NCI-H1048 (cell line): ENCODE results near the gene RAD51B.
"Not testable (repeated sequence)": the region's sequence is repeated elsewhere in the genome, so short reads cannot be mapped to it uniquely, and the experiment has no call there.

ENCODE experiments used
- DNase-seq: peaks from one replicate; lab custom pipeline; 2025; lab: John Stamatoyannopoulos, UW

RAD51B gene

DNA sequence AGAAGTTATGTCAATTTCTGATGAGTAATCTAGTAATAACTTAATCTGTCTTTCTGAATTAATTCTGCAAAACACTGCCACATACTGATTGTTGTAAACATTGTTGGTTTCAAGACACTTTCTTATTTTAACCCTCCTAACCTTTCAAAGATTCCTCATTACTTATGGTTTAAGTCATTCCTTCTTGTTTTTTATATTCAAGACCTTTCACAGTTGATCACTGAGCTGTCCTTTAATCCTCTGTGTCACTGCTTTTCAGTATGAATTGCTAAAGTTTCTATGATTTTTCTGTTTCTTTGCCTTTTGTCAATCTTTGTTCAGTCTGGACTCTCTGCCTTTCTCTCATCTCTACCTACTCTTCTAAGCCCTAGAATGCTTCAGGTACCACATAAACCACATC is 164.7 kb downstream of the RAD51B start:
- DNase-seq = no peak

DNA sequence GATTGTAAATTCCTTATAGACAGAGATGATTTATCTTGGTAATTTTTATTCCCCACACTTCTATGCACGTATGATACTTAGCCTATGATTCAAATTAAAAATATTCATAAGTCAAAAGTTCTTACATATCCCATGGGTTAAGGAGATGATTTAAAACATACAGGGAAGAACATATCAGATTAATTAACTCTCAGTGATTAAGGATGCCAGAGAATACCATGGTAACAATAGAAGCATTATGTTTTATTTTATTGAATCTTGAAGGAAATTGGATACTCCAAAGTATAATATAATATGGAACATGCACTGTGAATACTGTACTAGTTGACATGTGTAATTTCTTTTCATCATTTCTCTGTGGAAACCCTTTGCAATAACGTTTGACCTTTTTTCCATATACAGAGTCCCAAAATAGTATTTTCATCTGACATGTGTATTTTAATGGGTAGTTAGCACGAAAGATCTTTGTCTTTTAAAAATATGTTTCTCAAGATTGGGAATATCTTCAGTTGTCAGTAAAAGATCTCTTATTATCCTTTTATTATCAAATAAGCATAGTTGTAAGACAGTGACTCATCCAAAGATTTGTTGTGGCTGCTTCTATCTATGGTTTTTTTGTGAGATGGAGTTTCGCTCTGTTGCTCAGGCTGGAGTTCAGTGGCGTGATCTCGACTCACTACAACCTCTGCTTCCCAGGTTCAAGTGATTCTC is 166.7 kb downstream of the RAD51B start:
- DNase-seq = no peak

DNA sequence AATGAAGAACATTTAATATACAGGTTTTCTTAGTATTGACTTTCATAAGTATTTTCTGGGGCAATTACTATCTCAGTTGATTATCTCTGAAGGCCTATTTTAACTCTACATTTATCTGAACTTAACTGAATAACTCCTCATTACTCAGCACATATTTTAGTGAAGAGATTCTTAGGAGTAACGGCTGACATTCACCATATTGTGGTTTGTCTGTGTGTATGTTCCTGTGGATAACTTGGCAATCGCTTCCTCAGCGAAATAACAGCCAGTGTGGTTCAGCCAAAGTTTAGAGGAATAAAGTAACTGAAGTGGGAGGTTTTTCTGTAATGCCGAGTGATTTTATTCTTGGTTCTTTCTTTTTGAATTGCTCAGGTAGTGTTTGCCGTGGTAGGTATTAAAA is 168.0 kb downstream of the RAD51B start:
- DNase-seq = no peak

DNA sequence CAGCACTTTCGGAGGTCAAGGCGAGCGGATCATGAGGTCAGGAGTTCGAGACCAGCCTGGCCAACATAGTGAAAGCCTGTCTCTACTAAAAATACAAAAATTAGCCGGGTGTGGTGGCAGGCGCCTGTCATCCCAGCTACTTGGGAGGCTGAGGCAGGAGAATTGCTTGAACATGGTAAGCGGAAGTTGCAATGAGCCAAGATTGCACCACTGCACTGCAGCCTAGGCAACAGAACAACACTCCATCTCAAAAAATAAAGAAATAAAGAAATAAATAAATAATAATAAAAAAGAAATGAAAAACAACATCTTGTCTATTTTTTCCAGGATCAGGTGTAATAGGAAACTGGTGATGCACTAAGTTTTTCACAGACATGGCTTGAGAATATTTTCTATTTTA is 168.6 kb downstream of the RAD51B start:
- DNase-seq = not testable (repeated sequence)

DNA sequence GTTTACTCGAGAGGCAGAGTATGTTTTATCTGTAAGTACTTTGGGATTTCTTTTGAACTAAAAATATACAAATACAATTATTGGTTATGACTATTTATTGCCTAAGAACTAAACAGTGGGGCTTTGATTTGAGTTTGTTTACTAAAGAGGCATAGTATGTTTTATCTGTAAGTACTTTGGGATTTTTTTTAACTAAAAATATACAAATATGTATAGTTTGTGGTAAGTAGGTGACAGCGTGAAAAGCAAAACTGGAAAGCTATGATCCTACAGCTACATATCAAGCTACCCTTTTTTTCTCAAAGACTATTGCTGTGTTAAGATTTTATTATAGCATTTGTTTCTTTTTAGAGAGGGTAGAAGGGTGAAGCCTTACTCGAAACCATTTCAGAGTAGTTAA is 171.0 kb downstream of the RAD51B start:
- DNase-seq = no peak

DNA sequence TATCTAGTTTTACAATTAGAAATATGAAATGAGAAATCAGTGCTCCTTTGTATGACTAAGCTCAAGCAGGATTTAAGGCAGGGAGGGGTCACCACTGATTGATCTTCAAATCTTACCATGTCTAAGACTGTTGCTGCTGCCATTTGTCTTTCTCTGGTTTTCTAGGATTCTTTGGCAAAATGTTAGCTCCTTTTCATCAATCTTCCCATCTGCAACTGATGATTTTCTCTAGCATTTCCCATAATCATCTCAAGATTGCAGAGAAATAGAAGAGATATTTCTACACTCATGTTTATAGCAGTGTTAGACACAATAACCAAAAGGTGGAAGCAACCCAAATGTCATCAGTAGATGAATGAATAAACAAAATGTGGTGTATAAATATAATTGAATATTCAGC is 175.0 kb downstream of the RAD51B start:
- no peak for DNase-seq

DNA sequence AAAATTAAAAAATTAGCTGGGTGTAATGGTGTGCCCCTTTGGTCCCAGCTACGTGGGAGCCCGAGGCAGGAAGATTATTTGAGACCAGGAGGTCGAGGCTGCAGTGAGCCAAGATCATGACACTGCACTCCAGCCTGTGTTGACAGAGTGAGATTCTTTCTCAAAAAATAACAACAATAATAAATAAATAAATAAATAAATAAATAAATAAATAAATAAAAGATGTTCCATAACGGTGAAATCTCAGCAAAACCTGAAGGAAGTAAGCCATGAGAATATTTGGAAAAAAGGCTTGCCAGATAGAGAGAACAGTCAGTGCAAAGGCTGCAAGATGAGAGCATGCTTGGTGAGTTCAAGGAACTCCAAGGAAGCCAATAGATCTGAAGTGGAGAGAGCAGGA is 176.7 kb downstream of the RAD51B start:
- DNase-seq = no peak

DNA sequence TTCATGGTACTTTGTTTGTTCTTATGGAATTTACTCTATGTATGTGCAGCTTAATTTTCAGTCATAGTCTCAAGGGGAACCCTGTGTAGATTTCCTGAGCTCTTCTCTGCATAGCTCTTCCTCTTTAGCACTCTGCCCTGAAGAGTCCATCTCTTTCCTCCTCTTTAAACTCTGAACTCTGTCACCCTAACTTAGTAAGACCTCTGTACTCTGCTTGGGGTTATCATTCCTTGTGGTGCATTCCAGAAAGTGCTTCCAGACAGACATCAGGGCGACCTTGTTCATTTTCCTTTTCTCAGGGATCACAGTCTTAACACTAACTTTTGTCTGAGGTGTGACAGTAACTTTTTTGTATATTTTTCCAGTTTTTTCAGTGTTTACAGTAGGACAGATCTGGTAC is 179.3 kb downstream of the RAD51B start:
- no peak for DNase-seq

DNA sequence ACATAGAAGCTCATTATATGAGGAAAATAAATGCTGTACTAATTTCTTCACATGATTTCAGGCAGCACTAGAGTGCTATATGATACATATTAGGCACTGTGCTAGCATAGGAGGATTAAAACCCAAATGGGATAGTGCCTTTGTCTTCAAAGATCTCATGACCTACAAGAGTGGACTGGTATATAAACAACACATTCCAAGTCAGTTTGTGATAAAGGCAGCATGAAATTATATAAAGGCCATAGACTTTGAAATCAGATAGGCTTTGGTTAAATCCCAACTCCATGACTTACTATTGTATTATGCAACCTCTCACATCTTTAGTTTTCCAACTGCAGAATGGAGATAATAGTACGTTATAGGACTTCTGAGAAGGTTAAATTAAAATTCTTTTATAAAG is 179.7 kb downstream of the RAD51B start:
- DNase-seq = no peak

DNA sequence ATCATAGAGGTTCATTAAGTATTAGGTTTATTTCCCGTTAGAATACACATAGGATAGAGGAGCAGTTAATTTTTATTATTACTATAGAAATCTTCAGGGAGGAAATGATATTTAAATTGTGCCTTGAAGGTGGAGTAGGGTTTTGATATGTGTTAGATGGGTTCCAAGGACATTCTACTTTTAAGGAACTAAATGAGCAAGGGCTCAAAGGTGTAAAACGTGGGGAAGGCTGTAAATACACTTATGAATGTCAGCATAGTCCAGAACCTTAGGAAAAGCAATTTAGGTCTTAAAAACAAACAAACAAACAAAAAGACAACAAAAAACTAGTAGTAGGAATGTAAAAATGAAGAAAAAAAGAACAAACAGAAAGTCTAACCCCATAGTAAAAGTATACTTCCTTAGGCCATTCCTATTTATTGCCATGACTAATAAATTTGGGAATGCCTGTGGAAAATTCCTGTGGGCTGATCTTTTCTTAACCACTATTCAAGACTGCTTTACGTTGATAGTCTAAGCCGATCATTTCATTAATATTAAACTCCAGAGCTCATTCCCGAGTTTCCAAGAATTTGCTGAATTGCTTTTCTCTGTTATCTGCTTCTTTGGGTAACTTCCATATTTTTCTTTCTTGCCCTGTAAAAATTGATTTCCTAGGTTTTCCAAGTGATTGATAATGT is 180.3 kb downstream of the RAD51B start:
- DNase-seq = no peak

DNA sequence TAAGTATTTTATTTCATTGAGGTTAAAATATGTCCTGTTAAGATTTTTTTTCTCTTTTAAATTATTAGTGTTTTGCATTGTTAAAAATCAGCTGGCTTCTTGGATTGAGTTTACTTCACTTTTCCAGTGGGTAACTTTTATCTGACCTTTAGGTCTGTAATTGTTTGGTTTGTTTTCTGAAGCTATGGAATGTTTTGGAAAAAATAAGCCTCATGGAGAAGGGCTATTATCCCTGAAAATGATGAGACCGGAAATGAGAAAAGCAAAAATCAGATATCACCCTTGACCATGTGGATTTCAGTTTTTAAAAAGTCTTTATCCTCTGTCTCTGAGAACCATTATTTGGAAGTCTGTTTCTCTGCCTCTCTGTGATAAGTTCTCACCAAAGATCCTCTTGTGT is 180.9 kb downstream of the RAD51B start:
- no peak for DNase-seq

DNA sequence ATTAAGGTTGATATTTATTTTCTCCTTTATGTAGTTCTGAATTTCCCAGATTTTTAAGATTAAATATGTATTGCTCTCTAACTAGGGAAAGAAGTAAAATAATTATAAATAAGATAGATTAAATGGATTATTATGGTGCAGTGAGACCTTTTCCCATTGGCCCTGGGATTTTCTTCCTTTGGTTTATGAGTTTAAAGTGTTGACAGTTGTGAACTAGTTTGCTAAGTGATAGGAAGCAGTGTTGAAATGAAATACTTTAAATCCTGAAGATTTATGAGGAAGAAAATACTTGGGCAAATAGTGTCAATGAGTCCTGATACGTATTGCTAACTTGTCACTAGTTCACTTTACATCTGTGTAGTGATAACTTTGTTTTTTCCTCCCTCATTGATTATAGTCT is 188.9 kb downstream of the RAD51B start:
- no peak for DNase-seq

DNA sequence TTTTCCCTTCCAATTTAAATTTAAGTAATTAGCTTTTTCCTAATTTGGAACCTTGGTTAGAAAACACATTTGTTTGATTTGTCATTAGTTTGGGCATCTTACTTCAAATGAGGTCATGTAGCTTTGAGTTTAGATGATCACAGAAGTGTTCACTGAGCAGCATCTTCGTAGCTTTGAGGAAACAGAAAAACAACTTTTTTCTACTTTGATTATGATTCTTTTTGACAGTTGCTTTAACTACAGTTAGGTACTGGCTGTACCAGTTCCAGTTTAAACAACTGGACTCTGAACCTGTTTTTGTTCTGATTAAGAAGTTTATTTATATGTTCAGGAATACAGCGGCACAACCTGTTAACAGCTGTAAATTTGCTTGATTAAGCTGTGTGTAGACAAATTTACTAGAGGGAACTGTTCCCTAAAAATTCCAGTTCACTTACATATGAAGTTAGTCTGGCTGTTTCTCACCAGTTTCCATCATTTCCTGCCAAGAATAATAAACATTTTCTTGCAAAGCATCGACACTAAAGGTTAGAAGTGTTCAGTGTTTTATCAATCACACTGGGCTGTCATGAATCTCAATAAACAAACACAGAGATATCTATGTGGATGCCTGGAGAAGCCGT is 191.9 kb downstream of the RAD51B start:
- no peak for DNase-seq

DNA sequence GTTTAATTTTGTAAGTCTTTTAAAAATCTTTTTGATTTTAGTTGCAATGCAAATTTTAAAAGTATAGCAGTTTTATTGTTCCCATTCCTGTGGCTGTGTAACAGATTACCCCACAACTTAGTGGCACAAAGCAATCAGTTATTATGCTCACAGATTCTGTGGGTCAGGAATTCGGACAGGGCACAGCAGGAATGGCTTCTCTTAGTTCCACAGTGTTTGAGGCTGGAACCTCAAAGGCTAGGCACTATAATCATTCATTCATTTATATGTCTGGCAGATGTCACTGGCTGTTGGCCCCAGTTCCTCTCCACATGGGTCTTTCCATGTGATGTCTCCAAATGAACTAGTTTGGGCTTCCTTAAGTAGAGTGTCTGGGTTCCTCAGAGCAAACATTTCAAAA is 193.3 kb downstream of the RAD51B start:
- no peak for DNase-seq

DNA sequence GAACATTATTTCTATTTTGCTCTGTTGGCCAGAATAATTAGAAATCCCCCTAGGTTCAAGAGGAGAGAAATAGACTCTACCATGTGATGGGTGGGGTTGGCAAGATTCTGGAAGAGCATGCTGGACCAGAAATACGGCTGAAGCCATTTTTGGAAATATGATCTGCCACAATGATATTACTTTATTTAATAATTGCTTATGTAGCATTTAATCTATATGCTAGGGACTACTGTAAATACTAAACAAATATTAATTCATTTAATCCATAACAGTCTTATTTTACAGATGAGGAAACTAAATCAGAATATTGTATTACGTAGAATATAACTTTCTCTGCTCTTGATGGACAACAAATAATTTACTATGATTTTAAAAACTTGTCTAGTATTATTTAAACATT is 193.7 kb downstream of the RAD51B start:
- no peak for DNase-seq

DNA sequence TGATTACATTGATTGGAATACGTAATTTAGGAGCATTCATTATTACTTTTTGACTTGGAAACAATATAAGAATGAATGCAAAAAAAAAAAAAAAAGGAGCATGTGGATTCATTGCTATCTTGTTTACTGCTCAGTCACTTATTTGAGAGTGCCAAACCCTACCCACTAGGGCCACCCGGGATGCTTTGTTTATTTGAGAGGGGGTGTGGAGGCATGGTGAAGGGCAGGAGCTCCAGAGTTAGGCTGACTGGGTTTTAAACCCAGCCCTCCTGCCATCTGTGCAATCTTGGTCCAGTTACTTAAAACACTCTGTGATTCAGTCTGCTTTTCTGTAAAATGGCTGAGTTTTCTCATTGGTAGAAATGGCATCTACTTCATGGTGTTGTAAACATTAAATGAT is 195.2 kb downstream of the RAD51B start:
- DNase-seq = no peak

DNA sequence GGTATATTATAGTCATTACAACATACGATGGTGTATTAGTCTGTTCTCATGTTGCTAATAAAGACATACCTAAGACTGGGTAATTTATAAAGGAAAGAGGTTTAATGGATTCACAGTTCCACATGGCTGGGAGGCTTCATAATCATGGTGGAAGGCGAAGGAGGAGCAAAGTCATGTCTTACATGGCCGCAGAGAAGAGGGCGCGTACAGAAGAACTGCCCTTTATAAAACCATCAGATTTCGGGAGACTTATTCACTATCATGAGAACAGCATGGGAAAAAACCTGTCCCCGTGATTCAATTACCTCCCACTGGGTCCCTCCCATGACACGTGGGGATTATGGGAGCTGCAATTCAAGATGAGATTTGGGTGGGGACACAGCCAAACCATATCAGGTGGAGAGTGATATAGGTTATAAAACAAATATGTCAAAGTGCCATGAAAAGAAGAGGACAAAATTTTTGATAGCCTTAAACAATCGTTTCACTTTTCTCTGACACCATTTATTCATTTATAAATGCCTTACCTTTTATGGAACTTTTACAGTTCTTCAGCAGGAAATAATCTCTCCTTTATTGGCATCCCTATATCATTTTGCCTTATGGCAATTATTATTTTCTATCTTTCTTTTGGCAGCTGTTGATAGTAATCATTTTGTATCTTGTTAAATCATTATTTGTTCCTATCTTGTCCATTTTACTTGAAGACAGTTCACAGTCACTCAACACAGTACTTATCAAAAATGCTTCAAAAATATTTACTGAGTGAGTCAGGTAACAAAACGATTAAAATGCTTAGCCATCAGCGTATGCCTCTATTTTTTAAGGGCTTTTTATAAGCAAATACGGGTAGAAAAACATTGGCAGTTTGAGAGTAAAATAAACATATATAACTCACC is 196.0 kb downstream of the RAD51B start:
- no peak for DNase-seq

DNA sequence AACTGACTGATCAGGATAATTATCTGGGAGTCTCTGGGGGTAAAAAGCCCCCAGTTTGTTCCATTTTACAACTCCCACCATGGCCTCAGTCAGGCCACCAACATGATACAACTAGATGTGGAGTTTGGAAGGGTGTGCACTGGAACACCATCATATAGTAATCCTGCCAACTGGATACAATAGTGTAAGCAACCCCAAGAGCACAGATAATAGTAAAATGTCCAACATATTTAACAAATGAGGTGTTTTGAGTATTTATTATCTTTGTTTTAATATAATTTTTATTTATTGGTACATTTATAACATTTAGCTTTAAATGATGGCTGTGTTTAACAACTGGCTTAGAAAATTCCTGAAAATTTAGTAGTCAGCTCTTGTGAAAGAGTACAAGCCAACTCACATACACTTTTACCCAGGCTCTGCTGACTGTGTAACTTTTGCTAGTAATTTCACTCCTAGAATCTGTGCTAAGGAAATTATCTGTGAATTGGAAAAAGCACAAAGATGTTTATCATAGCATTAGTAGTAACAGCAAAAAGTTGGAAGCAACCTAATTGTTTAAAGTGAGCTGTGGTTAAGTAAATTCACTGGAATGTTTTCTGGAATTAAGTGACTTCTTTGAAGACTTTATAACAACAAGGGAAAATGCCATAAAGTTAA is 196.8 kb downstream of the RAD51B start:
- DNase-seq = no peak

DNA sequence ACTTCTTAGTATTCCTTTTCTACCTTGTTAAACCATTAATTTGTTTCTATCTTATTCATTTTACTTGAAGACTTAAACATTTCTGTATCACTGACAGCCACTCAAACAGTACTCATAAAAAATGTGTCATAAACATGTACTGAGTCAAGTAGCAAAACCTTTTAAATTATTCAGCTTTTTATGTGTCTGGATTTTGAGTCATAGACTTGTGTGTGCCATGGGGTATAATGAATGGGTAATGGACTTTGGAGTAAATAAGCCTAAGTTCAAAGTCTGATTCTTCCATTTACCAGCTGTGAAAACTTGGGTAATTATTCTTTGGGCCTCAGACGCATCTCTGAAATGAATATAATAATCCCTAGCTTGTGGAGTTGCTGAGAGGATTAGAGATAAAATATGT is 199.0 kb downstream of the RAD51B start:
- no peak for DNase-seq

DNA sequence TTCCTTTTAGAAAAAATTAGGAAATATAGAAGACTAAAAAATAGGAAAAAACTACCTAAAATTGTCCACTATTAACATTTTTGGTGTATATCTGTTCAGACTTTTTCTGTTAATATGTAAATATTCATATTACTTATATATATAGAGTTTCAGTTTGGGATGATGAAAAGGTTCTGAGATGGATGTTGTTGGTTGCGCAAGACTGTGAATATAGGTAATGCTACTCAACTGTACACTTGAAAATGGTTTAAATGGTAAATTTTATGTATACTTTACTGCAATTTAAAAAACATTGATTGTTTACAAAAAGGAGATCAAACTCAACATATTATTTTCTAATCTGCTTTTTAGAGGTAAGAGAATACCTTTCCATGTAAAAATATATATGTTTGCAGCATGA is 200.9 kb downstream of the RAD51B start:
- DNase-seq = no peak

DNA sequence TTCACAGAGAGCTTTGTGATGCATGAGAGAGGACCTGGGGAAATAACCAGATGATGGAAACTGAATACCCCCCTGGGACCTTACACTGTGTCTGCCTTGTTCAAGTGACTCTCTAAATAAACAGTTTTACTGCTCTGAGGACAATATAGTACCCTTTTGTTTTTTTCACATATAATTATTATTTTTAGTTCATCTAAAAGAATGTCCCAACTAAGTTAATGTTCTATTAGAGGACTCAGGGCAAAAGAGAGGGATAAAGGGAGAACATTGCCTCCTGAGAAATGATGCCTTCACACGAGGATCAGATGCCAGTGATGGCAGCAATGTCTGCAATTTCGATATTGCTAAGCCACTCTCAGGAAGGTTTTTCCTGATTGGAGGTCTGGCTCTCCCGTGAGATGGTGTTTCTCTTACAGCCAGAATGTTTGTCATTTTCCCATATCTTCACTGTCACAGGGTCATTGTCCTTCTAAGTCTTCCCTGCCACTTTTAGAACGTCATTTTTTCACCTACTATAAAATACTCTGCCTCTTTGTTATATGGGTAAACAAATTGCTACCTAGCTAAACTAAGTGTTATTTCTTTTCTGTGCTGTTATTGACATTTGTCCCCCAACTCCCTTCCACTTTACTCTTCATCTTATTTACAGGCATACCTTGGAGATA is 201.6 kb downstream of the RAD51B start:
- no peak for DNase-seq
